Stimulated activated CD4-positive, alpha-beta T cell treated with anti-CD3 and anti-CD28 coated beads, Interleukin-4, amount 100 ng/mL, for 4 hours (primary cell): ENCODE data around the gene ANKRD52.
A peak's percentile ranks its signal among the peaks of the same experiment; 100 is the strongest.
"Not testable (repeated sequence)": the region's sequence is repeated elsewhere in the genome, so short reads cannot be mapped to it uniquely, and the experiment has no call there.

Experiments
- DNase-seq, 2 experiments: peaks; one replicate each; pipeline ENCODE4 v3.0.0-alpha.2; 2020

The ANKRD52 gene

DNA sequence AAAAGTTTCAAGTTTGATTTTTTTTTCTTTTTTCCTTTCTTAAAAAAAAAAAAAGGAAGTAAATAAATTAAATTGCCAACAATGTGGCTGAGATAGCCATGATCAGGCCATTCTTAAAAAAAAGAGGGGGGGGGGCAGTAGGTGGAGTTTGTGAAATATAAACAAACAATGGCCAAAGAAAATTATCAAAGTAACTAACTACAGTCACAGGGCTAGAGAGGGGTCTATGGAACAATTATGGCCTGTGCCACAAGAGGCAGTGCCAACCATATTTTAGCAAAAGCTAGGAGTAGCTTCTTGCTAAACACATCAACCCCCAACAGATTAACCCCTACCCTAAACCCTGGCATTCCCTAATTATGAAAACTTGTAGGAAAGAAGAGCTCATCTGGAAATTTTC is 52.7 kb downstream of the ANKRD52 start:
- no peak for DNase-seq

DNA sequence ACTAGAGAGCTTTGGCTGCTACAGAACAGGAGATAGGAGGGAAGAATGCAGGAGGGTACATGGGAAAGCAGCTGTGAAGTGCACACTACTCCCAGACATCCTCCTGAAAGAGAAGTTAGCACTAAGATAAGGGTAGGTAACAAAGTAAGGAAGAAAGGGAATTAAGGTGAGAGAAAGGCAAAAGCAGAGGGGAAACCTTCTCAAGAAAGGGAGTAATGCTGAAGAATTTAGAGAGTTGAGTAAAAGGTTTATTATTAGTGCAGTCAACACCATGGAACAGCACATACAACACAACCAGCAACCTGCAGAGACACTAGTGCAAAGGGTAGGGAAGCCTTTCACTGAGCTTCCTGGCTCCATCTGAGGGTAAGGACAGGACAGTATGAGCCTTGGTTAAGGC is 53.9 kb downstream of the ANKRD52 start:
- no peak for DNase-seq

- DNase-seq: no peak
These were observed 55.3 kb downstream of the ANKRD52 start for GRCh38 chr12:56202838-56203237.

DNA sequence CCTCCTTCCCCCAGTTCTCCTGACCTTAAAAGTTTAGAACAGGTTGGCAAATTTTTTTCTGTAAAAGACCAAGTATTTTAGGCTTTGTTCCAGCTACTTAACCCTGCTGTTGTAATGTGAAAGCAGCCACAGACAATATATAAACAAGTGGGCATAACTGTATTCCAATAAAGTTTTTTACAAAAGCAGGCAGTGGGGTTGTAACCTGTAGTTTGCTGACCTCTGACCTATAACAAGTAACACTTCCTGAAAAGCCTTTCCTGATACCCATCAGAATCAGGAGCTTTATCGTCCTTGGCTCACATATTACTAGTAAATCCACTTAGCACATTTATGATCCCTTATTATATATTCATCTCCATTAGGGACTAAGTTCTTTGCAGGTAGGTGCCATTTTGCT is 55.8 kb downstream of the ANKRD52 start:
- no peak for DNase-seq

GRCh38 chr12:56198836-56199235 is 59.3 kb downstream of the ANKRD52 start:
- no peak for DNase-seq

DNA sequence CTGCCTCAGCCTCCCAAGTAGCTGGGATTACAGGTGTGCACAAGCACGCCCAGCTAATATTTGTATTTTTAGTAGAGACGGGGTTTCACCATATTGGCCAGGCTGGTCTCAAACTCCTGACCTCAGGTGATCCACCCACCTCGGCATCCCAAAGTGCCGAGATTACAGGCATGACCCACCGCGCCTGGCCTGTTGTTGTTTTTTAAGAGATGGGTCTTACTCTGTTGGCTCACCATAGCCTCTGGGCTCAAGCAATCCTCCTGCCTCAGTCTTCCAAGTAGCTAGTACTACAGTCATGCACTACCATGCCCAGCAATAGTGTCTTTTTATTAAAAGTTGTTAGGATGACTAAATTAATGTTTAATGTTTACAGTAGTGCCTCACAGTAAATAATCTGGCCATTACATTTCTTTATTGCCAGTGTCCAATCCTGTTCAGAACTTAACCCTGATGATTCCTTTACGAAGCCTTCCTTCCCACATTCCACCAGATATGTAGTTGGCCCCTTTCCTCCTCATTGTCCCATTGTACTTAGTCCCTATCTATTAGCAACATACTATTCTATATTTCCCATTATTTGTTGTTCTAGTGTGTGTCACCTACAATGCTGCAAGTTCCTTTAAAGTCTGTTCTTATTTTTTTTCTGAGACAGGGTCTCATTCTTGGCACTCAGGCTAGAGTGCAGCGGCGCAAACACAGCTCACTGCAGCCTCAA is 60.1 kb downstream of the ANKRD52 start:
- DNase-seq: no peak

- DNase-seq: not testable (repeated sequence)
These were observed 61.2 kb downstream of the ANKRD52 start for GRCh38 chr12:56196818-56197550.

DNA sequence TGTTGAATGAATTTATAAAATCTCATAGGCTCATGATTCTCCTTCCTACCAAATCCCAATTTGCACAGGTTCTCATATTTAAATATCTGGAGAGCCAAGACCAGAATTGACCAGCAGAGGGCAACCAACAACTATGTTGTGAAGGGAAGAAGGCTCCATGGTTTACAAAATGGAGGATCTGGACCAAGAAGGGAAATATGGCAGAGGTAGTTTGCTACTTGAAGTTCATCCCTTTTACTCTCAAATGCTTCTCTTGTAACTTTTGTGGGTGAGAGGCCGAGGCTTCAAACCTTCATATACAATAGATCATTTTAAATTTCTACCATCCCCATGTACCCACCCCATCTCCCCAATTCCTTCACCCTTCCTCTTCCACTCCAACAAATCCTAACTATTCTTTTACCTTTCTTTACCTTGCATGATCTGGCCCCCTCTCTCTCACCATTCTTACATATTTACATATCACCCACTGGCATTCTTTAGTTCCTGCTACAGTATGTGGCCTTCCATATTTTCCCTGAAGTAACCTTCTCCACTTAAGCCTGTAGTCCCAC is 65.1 kb downstream of the ANKRD52 start:
- peak; percentile 55 to 64 for DNase-seq

- no peak for DNase-seq
These were observed 65.6 kb downstream of the ANKRD52 start for GRCh38 chr12:56192582-56192981.

DNA sequence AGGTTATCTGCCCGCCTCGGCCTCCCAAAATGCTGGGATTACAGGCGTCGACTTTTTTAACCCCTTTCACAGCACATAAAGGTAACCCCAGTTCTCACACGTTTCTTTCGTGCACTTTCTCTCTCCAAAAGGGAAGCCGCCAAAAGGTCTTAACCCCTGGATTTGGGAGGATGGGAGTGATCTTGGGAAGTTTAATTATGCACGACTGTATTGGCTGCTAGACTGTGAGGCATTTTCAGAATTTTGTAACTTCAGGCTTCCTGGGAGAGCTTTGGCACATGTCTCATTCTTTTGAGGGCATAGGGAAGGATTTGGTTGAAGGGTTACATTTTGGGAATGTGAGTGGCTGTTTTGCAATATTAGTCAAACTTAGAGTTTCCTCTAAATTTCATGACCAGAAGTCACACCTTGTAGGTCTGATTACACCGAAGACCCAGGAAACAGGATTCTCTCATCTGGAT is 67.5 kb downstream of the ANKRD52 start:
- DNase-seq: no peak

DNA sequence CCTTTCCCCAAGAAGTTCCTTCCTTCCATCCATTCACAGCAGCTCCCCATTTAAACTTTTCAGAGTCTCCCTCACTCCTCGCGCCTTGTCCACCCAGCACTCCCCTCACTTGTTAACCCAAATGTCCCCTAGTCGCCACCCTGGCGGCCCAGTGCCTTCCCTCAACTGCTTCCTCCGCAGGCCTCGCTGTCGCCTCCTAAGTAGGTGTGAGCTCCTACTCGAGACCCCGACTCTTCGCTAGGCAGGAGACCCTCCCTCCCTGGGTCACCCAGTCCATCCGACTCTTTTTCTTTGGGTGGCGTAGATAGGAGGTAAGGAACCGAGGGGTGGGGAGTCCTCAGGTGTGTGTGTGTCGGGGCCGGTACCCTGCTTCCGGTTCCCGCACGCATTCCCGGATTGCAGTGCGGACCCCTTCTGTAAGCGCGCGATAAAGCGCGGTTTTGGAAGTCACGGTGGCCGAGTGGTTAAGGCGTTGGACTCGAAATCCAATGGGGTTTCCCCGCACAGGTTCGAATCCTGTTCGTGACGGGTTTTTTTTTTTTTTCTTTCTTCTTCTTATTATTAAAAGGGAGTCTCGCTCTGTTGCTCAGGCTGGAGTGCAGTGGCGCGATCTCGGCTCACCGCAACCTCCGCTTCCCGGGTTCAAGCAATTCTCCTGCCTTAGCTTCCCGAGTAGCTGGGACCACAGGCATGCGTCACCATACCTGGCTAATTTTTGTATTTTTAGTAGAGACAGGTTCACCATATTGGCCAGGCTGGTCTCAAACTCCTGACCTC is 68.1 kb downstream of the ANKRD52 start:
- DNase-seq: peak; percentile 77 to 89

DNA sequence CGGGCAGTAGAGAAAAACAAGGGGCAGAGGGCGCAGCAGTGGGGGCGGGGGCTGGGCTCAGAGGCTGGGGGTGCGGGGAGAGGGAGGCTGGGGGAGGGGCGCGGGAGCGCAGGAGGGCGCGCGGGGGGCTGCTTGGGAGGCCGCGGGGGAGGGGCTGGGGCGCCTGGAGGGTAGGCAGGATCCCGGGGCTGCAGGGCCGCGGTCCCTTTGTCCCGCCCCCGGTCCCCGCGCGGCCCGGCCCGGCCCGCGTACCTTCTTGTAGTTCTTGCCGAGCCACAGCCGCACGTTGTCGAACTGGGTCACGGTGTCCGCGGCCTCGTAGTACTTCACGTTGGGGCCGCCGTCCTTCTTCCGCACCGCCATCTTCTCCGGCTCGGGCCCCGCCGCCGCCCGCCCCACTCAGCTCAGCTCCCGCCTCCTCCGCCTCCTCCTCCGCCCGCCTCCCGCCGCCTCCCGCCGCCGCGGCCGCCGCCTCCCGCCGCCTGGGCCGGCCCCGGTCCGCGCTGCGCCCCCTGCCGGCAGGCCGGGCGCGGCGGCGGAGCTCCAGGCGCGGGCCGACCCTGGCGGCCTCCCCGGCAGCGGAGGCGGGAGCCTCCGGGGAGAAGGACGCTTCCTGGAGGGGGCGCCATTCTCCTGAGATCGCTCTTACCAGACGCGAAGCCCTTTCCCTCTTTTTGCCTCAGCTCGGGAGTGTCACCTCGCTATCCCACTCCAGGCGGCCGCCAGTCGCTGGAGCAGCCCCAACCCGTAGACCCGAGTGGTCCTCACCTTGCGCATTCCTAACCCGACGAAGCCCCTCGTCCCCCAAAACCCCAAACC is 68.9 kb downstream of the ANKRD52 start, which contains the start of gene SMARCC2:
Gene SMARCC2 (minus strand): TSS at position 385 of the 819 bp plus-strand sequence. CDS start 22 bp downstream, at position 363.
- peak; percentile 78 to 83 for DNase-seq

GRCh38 chr12:56188778-56189098 is 69.4 kb downstream of the ANKRD52 start:
- peak in 1 of 2 experiments; percentile 1 for DNase-seq

DNA sequence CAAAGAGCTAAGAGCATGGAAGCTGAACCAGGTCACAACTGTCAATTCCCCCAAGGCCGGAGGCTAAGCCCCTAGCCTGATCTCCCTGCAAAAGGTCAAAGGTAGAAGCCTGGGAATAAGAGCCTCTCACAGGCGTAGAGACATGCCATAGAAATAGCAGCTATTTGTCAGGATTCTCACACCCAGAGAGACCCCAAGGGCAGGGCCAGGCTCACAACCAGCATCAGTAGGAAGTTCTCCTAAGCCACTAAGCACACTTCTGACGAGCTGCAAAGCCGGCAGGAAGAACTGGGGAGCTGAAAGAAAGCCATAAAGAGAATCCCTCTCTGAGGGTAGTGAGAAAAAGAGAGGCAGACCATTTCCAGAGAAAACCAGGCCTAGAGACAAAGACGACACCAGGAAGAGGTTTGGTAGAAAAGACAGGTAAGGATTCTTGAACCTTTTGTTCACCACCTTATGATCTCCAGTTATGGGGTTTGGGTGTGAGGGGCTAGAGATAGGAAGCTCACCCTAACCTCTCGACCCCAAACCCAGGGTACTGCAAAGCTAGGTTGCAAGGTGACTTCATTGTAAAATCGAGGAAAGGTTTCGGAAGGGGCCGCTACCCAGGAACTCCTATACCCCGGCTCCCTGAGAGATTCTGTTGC is 69.9 kb downstream of the ANKRD52 start:
- DNase-seq: no peak
